Measurements from ENCODE around the gene ENTPD7. TPM values are rescaled to one million over a fixed set of nuclear protein-coding genes. Genes with fewer than 3 reads are reported as not detected.

The ENTPD7 gene
- total RNA-seq, 1 experiment from 2014 or later: 11.4 TPM

DNA sequence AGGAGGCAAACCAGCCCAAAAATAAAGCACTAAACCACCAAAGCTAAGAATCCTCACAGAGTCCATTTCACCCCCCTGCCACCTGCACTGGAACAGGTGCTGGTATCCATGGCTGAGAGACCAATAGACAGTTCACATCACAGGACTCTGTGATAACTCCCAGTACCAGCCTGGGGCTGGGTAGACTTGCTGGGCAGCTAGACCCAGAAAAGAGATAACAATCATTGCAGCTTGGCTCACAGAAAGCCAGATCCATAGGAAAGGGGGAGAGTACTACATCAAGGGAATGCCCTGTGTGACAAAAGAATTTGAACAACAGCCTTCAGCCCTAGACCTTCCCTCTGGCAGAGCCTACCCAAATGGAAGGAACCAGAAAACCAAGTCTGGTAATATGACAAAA is 25.5 kb upstream of the ENTPD7 start (continued):
- TF ChIP-seq, protein P1, sequence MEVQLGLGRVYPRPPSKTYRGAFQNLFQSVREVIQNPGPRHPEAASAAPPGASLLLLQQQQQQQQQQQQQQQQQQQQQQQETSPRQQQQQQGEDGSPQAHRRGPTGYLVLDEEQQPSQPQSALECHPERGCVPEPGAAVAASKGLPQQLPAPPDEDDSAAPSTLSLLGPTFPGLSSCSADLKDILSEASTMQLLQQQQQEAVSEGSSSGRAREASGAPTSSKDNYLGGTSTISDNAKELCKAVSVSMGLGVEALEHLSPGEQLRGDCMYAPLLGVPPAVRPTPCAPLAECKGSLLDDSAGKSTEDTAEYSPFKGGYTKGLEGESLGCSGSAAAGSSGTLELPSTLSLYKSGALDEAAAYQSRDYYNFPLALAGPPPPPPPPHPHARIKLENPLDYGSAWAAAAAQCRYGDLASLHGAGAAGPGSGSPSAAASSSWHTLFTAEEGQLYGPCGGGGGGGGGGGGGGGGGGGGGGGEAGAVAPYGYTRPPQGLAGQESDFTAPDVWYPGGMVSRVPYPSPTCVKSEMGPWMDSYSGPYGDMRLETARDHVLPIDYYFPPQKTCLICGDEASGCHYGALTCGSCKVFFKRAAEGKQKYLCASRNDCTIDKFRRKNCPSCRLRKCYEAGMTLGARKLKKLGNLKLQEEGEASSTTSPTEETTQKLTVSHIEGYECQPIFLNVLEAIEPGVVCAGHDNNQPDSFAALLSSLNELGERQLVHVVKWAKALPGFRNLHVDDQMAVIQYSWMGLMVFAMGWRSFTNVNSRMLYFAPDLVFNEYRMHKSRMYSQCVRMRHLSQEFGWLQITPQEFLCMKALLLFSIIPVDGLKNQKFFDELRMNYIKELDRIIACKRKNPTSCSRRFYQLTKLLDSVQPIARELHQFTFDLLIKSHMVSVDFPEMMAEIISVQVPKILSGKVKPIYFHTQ (CRISPR knock-in tag; IDR thresholded peaks at IDR 0.05): no peak

DNA sequence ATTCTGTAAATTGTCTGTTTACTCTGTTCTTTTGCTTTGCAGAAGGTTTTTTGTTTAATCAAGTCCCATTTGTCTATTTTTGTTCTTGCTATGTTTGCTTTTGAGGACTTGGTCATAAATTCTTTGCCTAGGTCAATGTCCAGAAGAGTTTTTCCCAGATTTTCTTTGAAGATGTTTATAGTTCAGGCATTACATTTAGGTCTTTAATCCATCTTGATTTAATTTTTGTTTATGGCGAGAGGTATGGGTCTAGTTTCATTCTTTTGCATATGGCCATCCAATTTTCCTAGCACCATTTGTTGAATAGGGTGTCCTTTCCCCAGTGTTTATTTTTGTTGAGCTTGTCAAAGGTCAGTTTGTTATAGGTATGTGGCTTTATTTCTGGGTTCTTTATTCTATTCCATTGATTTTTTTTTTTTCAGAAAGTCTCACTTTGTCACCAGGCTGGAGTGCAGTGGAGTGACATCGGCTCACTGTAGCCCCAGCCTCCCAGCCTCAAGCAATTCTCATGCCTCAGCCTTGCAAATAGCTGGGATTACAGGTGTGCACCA is 11.6 kb upstream of the ENTPD7 start:
- POLR2A ChIA-PET: no interaction called here
- no peak overlapping the region for H3K4me3 Mint-ChIP-seq
- peaks cover 60% of the 10 kb centered on the region for H3K27me3 Mint-ChIP-seq (ENCODE audit: low read depth)
- CTCF ChIA-PET: no interaction called here
- TF ChIP-seq, protein P2, sequence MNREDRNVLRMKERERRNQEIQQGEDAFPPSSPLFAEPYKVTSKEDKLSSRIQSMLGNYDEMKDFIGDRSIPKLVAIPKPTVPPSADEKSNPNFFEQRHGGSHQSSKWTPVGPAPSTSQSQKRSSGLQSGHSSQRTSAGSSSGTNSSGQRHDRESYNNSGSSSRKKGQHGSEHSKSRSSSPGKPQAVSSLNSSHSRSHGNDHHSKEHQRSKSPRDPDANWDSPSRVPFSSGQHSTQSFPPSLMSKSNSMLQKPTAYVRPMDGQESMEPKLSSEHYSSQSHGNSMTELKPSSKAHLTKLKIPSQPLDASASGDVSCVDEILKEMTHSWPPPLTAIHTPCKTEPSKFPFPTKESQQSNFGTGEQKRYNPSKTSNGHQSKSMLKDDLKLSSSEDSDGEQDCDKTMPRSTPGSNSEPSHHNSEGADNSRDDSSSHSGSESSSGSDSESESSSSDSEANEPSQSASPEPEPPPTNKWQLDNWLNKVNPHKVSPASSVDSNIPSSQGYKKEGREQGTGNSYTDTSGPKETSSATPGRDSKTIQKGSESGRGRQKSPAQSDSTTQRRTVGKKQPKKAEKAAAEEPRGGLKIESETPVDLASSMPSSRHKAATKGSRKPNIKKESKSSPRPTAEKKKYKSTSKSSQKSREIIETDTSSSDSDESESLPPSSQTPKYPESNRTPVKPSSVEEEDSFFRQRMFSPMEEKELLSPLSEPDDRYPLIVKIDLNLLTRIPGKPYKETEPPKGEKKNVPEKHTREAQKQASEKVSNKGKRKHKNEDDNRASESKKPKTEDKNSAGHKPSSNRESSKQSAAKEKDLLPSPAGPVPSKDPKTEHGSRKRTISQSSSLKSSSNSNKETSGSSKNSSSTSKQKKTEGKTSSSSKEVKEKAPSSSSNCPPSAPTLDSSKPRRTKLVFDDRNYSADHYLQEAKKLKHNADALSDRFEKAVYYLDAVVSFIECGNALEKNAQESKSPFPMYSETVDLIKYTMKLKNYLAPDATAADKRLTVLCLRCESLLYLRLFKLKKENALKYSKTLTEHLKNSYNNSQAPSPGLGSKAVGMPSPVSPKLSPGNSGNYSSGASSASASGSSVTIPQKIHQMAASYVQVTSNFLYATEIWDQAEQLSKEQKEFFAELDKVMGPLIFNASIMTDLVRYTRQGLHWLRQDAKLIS (CRISPR knock-in tag; IDR thresholded peaks at IDR 0.05; ENCODE audit: borderline replicate concordance): no peak
- TF ChIP-seq, protein P3, sequence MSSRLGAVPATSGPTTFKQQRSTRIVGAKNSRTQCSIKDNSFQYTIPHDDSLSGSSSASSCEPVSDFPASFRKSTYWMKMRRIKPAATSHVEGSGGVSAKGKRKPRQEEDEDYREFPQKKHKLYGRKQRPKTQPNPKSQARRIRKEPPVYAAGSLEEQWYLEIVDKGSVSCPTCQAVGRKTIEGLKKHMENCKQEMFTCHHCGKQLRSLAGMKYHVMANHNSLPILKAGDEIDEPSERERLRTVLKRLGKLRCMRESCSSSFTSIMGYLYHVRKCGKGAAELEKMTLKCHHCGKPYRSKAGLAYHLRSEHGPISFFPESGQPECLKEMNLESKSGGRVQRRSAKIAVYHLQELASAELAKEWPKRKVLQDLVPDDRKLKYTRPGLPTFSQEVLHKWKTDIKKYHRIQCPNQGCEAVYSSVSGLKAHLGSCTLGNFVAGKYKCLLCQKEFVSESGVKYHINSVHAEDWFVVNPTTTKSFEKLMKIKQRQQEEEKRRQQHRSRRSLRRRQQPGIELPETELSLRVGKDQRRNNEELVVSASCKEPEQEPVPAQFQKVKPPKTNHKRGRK (CRISPR knock-in tag; IDR thresholded peaks at IDR 0.05; ENCODE audit: borderline replicate concordance): no peak
- TF ChIP-seq CREB1 (CRISPR knock-in tag; IDR thresholded peaks at IDR 0.05): no peak
- no peak for TF ChIP-seq OVOL2 (CRISPR knock-in tag; IDR thresholded peaks at IDR 0.05; ENCODE audit: borderline replicate concordance)
- TF ChIP-seq ESRRA (CRISPR knock-in tag; IDR thresholded peaks at IDR 0.05; ENCODE audit: borderline replicate concordance): no peak
- TF ChIP-seq, protein P4, sequence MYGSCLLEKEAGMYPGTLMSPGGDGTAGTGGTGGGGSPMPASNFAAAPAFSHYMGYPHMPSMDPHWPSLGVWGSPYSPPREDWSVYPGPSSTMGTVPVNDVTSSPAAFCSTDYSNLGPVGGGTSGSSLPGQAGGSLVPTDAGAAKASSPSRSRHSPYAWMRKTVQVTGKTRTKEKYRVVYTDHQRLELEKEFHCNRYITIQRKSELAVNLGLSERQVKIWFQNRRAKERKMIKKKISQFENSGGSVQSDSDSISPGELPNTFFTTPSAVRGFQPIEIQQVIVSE (CRISPR knock-in tag; IDR thresholded peaks at IDR 0.05; ENCODE audit: borderline replicate concordance): no peak
- DNase-seq (ENCODE audit: low spot score) (no peak), ATAC-seq (no peak)
- no peaks in the 10 kb centered on the region for H3K36me3 Mint-ChIP-seq
- H3K27ac Mint-ChIP-seq: no peak overlapping the region
- peaks cover 22% of the 10 kb centered on the region for H3K9me3 Mint-ChIP-seq
- no peaks in the 10 kb centered on the region for H3K4me1 Mint-ChIP-seq

DNA sequence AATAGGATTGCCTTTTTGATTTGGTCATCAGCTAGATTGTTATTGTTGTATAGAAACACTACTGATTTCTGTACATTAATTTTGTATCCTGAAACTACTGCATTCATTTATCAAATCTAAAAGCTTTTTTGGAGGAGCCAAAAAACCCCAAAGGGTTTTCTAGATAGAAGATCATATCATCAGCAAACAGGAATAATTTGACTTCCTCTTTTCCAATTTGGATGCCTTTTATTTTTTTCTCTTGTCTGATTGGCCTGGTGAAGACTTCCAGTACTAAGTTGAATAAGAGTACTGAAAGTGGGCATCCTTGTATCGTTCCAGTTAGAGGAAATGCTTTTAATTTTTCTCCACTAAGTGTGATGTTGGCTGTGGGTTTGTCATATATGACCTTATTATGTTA is 10.6 kb upstream of the ENTPD7 start:
- no peak overlapping the region for H3K4me3 Mint-ChIP-seq
- POLR2A ChIA-PET: no interaction called here
- no peak overlapping the region for H3K27ac Mint-ChIP-seq
- no peaks in the 10 kb centered on the region for H3K36me3 Mint-ChIP-seq
- ATAC-seq: no peak
- CTCF ChIA-PET: interaction anchor here (0.7 kb wide), 1 partner anchor 36 kb away, joined by 3 read pairs; no protein-coding TSS in a partner anchor
- no peaks in the 10 kb centered on the region for H3K4me1 Mint-ChIP-seq
- DNase-seq (ENCODE audit: low spot score): no peak
- peaks cover 53% of the 10 kb centered on the region for H3K27me3 Mint-ChIP-seq (ENCODE audit: low read depth)
- H3K9me3 Mint-ChIP-seq: peaks cover 22% of the 10 kb centered on the region
- TF ChIP-seq, protein P5, sequence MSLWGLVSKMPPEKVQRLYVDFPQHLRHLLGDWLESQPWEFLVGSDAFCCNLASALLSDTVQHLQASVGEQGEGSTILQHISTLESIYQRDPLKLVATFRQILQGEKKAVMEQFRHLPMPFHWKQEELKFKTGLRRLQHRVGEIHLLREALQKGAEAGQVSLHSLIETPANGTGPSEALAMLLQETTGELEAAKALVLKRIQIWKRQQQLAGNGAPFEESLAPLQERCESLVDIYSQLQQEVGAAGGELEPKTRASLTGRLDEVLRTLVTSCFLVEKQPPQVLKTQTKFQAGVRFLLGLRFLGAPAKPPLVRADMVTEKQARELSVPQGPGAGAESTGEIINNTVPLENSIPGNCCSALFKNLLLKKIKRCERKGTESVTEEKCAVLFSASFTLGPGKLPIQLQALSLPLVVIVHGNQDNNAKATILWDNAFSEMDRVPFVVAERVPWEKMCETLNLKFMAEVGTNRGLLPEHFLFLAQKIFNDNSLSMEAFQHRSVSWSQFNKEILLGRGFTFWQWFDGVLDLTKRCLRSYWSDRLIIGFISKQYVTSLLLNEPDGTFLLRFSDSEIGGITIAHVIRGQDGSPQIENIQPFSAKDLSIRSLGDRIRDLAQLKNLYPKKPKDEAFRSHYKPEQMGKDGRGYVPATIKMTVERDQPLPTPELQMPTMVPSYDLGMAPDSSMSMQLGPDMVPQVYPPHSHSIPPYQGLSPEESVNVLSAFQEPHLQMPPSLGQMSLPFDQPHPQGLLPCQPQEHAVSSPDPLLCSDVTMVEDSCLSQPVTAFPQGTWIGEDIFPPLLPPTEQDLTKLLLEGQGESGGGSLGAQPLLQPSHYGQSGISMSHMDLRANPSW (CRISPR knock-in tag; conservative IDR thresholded peaks at IDR 0.05; ENCODE audit: low read depth): no peak
- TF ChIP-seq, protein P6, sequence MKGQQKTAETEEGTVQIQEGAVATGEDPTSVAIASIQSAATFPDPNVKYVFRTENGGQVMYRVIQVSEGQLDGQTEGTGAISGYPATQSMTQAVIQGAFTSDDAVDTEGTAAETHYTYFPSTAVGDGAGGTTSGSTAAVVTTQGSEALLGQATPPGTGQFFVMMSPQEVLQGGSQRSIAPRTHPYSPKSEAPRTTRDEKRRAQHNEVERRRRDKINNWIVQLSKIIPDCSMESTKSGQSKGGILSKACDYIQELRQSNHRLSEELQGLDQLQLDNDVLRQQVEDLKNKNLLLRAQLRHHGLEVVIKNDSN (CRISPR knock-in tag; IDR thresholded peaks at IDR 0.05): no peak
- TF ChIP-seq ZNF263 (CRISPR knock-in tag; IDR thresholded peaks at IDR 0.05; ENCODE audit: low read depth) (no peak), ESRRA (CRISPR knock-in tag; IDR thresholded peaks at IDR 0.05; ENCODE audit: borderline replicate concordance) (no peak), GTF2I (CRISPR knock-in tag; conservative IDR thresholded peaks at IDR 0.05) (no peak)
- TF ChIP-seq, protein P7, sequence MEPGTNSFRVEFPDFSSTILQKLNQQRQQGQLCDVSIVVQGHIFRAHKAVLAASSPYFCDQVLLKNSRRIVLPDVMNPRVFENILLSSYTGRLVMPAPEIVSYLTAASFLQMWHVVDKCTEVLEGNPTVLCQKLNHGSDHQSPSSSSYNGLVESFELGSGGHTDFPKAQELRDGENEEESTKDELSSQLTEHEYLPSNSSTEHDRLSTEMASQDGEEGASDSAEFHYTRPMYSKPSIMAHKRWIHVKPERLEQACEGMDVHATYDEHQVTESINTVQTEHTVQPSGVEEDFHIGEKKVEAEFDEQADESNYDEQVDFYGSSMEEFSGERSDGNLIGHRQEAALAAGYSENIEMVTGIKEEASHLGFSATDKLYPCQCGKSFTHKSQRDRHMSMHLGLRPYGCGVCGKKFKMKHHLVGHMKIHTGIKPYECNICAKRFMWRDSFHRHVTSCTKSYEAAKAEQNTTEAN (CRISPR knock-in tag; IDR thresholded peaks at IDR 0.05): no peak
- TF ChIP-seq, protein P8, sequence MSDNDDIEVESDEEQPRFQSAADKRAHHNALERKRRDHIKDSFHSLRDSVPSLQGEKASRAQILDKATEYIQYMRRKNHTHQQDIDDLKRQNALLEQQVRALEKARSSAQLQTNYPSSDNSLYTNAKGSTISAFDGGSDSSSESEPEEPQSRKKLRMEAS (CRISPR knock-in tag; IDR thresholded peaks at IDR 0.05): no peak
- TF ChIP-seq, protein P9, sequence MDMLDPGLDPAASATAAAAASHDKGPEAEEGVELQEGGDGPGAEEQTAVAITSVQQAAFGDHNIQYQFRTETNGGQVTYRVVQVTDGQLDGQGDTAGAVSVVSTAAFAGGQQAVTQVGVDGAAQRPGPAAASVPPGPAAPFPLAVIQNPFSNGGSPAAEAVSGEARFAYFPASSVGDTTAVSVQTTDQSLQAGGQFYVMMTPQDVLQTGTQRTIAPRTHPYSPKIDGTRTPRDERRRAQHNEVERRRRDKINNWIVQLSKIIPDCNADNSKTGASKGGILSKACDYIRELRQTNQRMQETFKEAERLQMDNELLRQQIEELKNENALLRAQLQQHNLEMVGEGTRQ (CRISPR knock-in tag; IDR thresholded peaks at IDR 0.05): no peak
- TF ChIP-seq, protein P10, sequence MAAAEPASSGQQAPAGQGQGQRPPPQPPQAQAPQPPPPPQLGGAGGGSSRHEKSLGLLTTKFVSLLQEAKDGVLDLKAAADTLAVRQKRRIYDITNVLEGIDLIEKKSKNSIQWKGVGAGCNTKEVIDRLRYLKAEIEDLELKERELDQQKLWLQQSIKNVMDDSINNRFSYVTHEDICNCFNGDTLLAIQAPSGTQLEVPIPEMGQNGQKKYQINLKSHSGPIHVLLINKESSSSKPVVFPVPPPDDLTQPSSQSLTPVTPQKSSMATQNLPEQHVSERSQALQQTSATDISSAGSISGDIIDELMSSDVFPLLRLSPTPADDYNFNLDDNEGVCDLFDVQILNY (CRISPR knock-in tag; IDR thresholded peaks at IDR 0.05): no peak
